Measurements from ENCODE around the gene PRR15. TPM values are rescaled to one million over a fixed set of nuclear protein-coding genes. Genes with fewer than 3 reads are reported as not detected.
A peak's percentile ranks its signal among the peaks of the same experiment; 100 is the strongest.

The PRR15 gene
- total RNA-seq, 4 donors from 2014 or later = 0.42 to 0.65 TPM; not detected in 2

GRCh38 chr7:29565224-29565630 lies 1.6 kb downstream of the PRR15 start:
- intact Hi-C loops (cut with DNase I) = no loop called here
- 7% methylated on average over 10 of the region's 10 CpGs for WGBS
- no peak for TF ChIP-seq POLR2AphosphoS5 (IDR thresholded peaks at IDR 0.05)
- TF ChIP-seq EP300 (IDR thresholded peaks at IDR 0.05) = no peak
- TF ChIP-seq, protein P1, sequence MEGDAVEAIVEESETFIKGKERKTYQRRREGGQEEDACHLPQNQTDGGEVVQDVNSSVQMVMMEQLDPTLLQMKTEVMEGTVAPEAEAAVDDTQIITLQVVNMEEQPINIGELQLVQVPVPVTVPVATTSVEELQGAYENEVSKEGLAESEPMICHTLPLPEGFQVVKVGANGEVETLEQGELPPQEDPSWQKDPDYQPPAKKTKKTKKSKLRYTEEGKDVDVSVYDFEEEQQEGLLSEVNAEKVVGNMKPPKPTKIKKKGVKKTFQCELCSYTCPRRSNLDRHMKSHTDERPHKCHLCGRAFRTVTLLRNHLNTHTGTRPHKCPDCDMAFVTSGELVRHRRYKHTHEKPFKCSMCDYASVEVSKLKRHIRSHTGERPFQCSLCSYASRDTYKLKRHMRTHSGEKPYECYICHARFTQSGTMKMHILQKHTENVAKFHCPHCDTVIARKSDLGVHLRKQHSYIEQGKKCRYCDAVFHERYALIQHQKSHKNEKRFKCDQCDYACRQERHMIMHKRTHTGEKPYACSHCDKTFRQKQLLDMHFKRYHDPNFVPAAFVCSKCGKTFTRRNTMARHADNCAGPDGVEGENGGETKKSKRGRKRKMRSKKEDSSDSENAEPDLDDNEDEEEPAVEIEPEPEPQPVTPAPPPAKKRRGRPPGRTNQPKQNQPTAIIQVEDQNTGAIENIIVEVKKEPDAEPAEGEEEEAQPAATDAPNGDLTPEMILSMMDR (IDR thresholded peaks at IDR 0.05) = no peak
- DNase-seq (ENCODE audit: extremely low spot score) = no peak
- Histone ChIP-seq H3K4me1 (peaks cover 32 to 47% (median 42%) of the 10 kb centered on the region in 4 donors), H3K36me3 (no peaks in the 10 kb centered on the region), H3K9me3 (no peaks in the 10 kb centered on the region), H3K27me3 (peaks cover 6 to 82% (median 41%) of the 10 kb centered on the region in 4 donors), H3K4me3 (peak overlapping the region; percentile 56 to 67 (median 58)), H3K27ac (replicated peaks in 1 of 4) (peak overlapping the region in 1 of 4 donors; percentile 40)

- Histone ChIP-seq H3K27me3 (peaks cover 6 to 78% (median 41%) of the 10 kb centered on the region in 4 donors), H3K36me3 (no peaks in the 10 kb centered on the region), H3K4me3 (peak overlapping the region; percentile 53 to 67 (median 57)), H3K27ac (replicated peaks in 1 of 4) (no peak overlapping the region), H3K9me3 (no peaks in the 10 kb centered on the region), H3K4me1 (peaks cover 32 to 47% (median 42%) of the 10 kb centered on the region in 4 donors)
- intact Hi-C loops (cut with DNase I) = no loop called here
- TF ChIP-seq, protein P1 (IDR thresholded peaks at IDR 0.05) = no peak
- TF ChIP-seq POLR2AphosphoS5 (IDR thresholded peaks at IDR 0.05) (no peak), POLR2A (IDR thresholded peaks at IDR 0.05; ENCODE audit: low read depth) (no peak), EP300 (IDR thresholded peaks at IDR 0.05) (no peak)
- 18% methylated on average over 7 of the region's 13 CpGs for WGBS
- DNase-seq (ENCODE audit: extremely low spot score) = no peak
Measured at GRCh38 chr7:29565634-29565981, 2.0 kb downstream of the PRR15 start.

DNA sequence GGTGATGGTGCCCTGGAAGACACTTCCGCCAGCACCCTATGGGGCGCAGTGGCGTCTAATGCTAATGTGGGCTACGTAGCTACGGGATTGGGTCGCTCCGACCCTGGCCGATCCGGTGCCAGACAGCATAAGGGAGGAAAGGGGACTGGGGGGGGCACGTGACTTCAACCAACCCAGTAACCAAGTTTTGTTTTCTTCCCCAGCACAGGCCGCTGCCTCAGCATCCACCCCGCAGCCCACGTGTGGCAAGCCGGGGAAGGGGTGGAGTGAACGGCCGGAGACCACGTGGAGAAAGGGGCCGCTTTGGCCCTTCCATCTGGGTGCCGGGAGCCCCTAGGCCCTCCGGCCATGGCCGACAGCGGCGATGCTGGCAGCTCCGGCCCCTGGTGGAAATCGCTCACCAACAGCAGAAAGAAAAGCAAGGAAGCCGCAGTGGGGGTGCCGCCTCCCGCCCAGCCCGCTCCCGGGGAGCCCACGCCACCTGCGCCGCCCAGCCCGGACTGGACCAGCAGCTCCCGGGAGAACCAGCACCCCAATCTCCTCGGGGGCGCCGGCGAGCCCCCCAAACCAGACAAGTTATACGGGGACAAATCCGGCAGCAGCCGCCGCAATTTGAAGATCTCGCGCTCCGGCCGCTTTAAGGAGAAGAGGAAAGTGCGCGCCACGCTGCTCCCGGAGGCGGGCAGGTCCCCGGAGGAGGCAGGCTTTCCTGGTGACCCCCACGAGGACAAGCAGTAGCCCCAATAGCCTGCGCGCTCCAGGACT lies 2.5 kb downstream of the PRR15 start:
- no peaks in the 10 kb centered on the region for H3K9me3 ChIP-seq
- peaks cover 6 to 72% (median 41%) of the 10 kb centered on the region in 4 donors for H3K27me3 ChIP-seq
- WGBS = 6% methylated on average over 46 of the region's 56 CpGs
- H3K36me3 ChIP-seq = no peaks in the 10 kb centered on the region
- peak overlapping the region; percentile 53 to 67 (median 57) for H3K4me3 ChIP-seq
- intact Hi-C loops (cut with DNase I) = no loop called here
- no peak overlapping the region for H3K27ac ChIP-seq (replicated peaks in 1 of 4)
- TF ChIP-seq POLR2A (IDR thresholded peaks at IDR 0.05; ENCODE audit: low read depth) = no peak
- TF ChIP-seq, protein P1 (IDR thresholded peaks at IDR 0.05) = no peak
- no peak for TF ChIP-seq POLR2AphosphoS5 (IDR thresholded peaks at IDR 0.05)
- no peak for DNase-seq (ENCODE audit: extremely low spot score)
- H3K4me1 ChIP-seq = peaks cover 32 to 47% (median 42%) of the 10 kb centered on the region in 4 donors

DNA sequence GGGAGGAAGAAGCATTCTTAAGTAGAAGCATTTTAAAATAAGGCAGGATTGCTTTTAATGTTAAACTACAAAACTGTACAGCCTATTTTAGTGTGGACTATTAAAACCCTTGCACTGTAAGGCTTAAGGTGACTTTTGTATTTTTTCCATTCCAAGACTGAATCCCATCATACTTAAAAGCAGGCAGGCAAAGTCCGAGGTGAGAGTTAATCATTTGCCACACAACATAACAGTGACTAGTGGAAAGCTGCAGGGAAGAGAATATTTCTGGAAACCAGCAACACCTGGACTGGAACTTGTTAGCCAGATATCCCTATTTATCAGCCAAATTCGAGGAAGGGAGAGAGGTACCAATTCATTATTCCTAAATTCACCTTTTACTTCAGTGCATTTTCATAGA lies 3.5 kb downstream of the PRR15 start:
- intact Hi-C loops (cut with DNase I) = no loop called here

GRCh38 chr7:29569648-29570047 lies 6.0 kb downstream of the PRR15 start:
- Histone ChIP-seq H3K36me3 (no peaks in the 10 kb centered on the region), H3K9me3 (no peaks in the 10 kb centered on the region), H3K27me3 (peaks cover 0 to 39% (median 15%) of the 10 kb centered on the region in 4 donors), H3K4me3 (no peak overlapping the region), H3K4me1 (peaks cover 15 to 23% (median 21%) of the 10 kb centered on the region in 4 donors), H3K27ac (replicated peaks in 1 of 4) (no peak overlapping the region)
- TF ChIP-seq, protein P1 (IDR thresholded peaks at IDR 0.05) = no peak
- TF ChIP-seq EP300 (IDR thresholded peaks at IDR 0.05) (no peak), POLR2A (IDR thresholded peaks at IDR 0.05; ENCODE audit: low read depth) (no peak)
- no peak for DNase-seq (ENCODE audit: extremely low spot score)
- intact Hi-C loops (cut with DNase I) = no loop called here
- 63% methylated on average over 6 of the region's 6 CpGs for WGBS

More for the DNA sequence above, 3.5 kb downstream of the PRR15 start:
- Histone ChIP-seq H3K36me3 (no peaks in the 10 kb centered on the region), H3K27me3 (peaks cover 6 to 64% (median 36%) of the 10 kb centered on the region in 4 donors), H3K4me1 (peaks cover 32 to 47% (median 42%) of the 10 kb centered on the region in 4 donors), H3K27ac (replicated peaks in 1 of 4) (no peak overlapping the region), H3K4me3 (no peak overlapping the region), H3K9me3 (no peaks in the 10 kb centered on the region)
- WGBS = 95% methylated on average over 2 of the region's 2 CpGs
- no peak for DNase-seq (ENCODE audit: extremely low spot score)
- TF ChIP-seq POLR2AphosphoS5 (IDR thresholded peaks at IDR 0.05) (no peak), EP300 (IDR thresholded peaks at IDR 0.05) (no peak)

Measured in esophagus muscularis mucosa (tissue), 4 donors.